Measurements from ENCODE around the gene ALDH3B1. TPM values are rescaled to one million over a fixed set of nuclear protein-coding genes. Genes with fewer than 3 reads are reported as not detected.

Gene ALDH3B1
- total and polyA plus RNA-seq, 4 donors = 1.6 to 7.1 (median 3.4) TPM

DNA sequence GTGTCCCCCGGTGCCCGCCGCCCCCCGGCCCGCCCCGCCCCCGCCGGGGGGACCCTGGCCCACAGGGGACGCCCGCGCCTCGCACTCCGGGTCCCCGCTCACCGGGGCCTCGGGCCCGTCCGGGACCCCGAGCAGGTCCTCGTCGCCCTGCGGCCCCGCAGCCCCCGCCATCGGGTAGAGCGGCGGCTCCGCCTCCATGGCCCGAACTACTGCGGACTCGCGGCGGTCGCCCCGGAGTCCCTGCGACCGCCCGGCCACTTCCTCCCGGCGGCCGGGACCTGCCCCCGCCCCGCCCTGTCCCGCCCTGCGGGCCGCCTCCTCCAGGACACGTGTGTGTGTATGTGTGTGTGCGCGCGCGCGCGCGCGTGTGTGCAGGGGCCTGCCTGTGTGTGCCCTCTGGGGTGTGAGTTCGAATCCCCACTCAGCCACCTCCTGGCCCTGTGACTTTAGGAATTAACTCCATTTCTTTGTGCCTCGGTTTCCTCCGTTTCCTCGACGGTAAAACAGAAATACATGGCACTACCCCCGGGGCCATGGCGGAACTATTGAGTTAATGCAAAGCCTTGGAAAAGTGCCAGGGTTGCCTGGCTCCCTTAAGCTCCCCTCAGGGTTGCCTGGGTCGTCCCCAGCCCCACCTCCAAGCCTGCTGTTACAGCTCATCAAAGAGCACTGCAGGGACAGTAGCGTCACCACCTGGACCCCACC, 6.1 kb upstream of the ALDH3B1 start, which contains the start of gene UNC93B1:
UNC93B1 (minus strand) TSS at position 252 of the 705 bp plus-strand sequence; CDS start at position 198, 54 bp downstream.
- H3K4me3 ChIP-seq (ENCODE audit: low read depth in 1 of 3, low read length in 3 of 3) = peak within 1 kb of the TSS in 2 of 3 donors; percentile 66 to 83
- no peak within 1 kb of the TSS for H3K9ac ChIP-seq (ENCODE audit: low read depth in 1 of 2, low read length in 2 of 2)
- peaks cover 0 to 2% (median 0%) of the 10 kb centered on the region in 4 donors for H3K36me3 ChIP-seq (ENCODE audit: control insufficient read depth in 4 of 4, insufficient read depth in 3 of 4, low read depth in 1 of 4, low read length in 3 of 4)
- H3K9me3 ChIP-seq (ENCODE audit: control insufficient read depth in 4 of 4, low read length in 3 of 4) = no peaks in the 10 kb centered on the region
- WGBS = 5% methylated on average over 64 of the region's 64 CpGs
- peak; percentile 82 for DNase-seq (ENCODE audit: low spot score)
- no peaks in the 10 kb centered on the region for H3K27me3 ChIP-seq (ENCODE audit: control insufficient read depth in 4 of 4, insufficient read depth in 4 of 4, low read length in 3 of 4)
- peaks cover 0 to 15% (median 10%) of the 10 kb centered on the region in 4 donors for H3K4me1 ChIP-seq (ENCODE audit: control insufficient read depth in 4 of 4, insufficient read depth in 4 of 4, low read length in 3 of 4)
- TF ChIP-seq SP1 (IDR thresholded peaks at IDR 0.05) = peak; percentile 26
- no peak for TF ChIP-seq JUND (IDR thresholded peaks at IDR 0.05)
- H3K27ac ChIP-seq (ENCODE audit: low read depth in 1 of 2, low read length in 2 of 2) = peak within 1 kb of the TSS; percentile 36 to 57

DNA sequence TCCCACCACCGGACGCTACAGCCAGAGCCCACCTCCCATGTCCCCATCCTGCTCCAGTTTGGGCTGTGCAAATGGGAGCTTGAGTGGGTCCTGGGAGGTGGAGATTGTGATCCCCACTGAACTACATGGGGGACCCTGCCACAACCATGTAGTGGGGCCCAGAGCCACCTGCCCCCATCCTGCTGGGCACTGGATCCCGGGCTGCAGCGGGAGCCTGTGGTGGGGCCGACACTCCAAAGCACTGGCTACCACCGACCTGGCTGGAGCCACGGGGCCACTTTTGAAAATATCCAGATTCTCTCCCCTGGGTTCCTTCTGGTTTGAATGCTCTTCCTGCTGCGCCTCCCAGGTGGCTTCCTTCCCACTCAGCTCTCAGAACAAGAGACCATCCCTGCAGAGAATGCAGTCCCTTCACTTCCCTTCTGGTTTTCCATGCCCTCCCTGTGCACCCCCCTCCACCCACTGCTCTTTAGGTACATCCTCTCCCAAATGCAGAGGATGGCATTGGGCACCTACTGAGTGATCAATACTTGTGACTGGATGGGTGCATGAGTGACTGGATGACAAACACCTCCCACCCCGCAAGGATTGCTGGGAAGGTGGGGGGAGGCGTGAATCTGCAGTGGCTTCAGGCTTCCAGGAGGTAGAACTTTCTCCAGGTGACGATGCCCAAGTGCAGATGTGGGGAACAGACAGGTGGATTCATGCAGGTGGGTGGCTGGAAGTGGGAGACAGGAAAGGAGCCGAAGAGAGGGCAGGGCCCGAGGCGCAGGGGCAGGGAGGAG, 5.4 kb upstream of the ALDH3B1 start:
- H3K4me1 ChIP-seq (ENCODE audit: control insufficient read depth in 4 of 4, insufficient read depth in 4 of 4, low read length in 3 of 4) = peaks cover 0 to 22% (median 14%) of the 10 kb centered on the region in 4 donors
- TF ChIP-seq JUND (IDR thresholded peaks at IDR 0.05) (no peak), NR2F2 (IDR thresholded peaks at IDR 0.05) (no peak)
- no peak overlapping the region for H3K4me3 ChIP-seq (ENCODE audit: low read depth in 1 of 3, low read length in 3 of 3)
- 84% methylated on average over 14 of the region's 14 CpGs for WGBS
- no peak for DNase-seq (ENCODE audit: low spot score)
- H3K27me3 ChIP-seq (ENCODE audit: control insufficient read depth in 4 of 4, insufficient read depth in 4 of 4, low read length in 3 of 4) = no peaks in the 10 kb centered on the region
- no peak overlapping the region for H3K9ac ChIP-seq (ENCODE audit: low read depth in 1 of 2, low read length in 2 of 2)
- no peaks in the 10 kb centered on the region for H3K9me3 ChIP-seq (ENCODE audit: control insufficient read depth in 4 of 4, low read length in 3 of 4)
- no peaks in the 10 kb centered on the region for H3K36me3 ChIP-seq (ENCODE audit: control insufficient read depth in 4 of 4, insufficient read depth in 3 of 4, low read depth in 1 of 4, low read length in 3 of 4)
- H3K27ac ChIP-seq (ENCODE audit: low read depth in 1 of 2, low read length in 2 of 2) = no peak overlapping the region

- Histone ChIP-seq H3K27ac (ENCODE audit: low read depth in 1 of 2, low read length in 2 of 2) (no peak overlapping the region), H3K4me3 (ENCODE audit: low read depth in 1 of 3, low read length in 3 of 3) (no peak overlapping the region), H3K36me3 (ENCODE audit: control insufficient read depth in 4 of 4, insufficient read depth in 3 of 4, low read depth in 1 of 4, low read length in 3 of 4) (no peaks in the 10 kb centered on the region), H3K27me3 (ENCODE audit: control insufficient read depth in 4 of 4, insufficient read depth in 4 of 4, low read length in 3 of 4) (no peaks in the 10 kb centered on the region), H3K9ac (ENCODE audit: low read depth in 1 of 2, low read length in 2 of 2) (no peak overlapping the region), H3K9me3 (ENCODE audit: control insufficient read depth in 4 of 4, low read length in 3 of 4) (no peaks in the 10 kb centered on the region), H3K4me1 (ENCODE audit: control insufficient read depth in 4 of 4, insufficient read depth in 4 of 4, low read length in 3 of 4) (peaks cover 5 to 34% (median 24%) of the 10 kb centered on the region in 4 donors)
- TF ChIP-seq EGR1 (IDR thresholded peaks at IDR 0.05; ENCODE audit: low read depth in 2 of 2) = no peak
- TF ChIP-seq NR2F2 (IDR thresholded peaks at IDR 0.05) = no peak
- TF ChIP-seq JUND (IDR thresholded peaks at IDR 0.05) = no peak
- no peak for TF ChIP-seq FOXA2 (IDR thresholded peaks at IDR 0.05)
- no peak for TF ChIP-seq HNF4A (conservative IDR thresholded peaks at IDR 0.05)
- no peak for TF ChIP-seq TAF1 (conservative IDR thresholded peaks at IDR 0.05)
- TF ChIP-seq, protein P1, sequence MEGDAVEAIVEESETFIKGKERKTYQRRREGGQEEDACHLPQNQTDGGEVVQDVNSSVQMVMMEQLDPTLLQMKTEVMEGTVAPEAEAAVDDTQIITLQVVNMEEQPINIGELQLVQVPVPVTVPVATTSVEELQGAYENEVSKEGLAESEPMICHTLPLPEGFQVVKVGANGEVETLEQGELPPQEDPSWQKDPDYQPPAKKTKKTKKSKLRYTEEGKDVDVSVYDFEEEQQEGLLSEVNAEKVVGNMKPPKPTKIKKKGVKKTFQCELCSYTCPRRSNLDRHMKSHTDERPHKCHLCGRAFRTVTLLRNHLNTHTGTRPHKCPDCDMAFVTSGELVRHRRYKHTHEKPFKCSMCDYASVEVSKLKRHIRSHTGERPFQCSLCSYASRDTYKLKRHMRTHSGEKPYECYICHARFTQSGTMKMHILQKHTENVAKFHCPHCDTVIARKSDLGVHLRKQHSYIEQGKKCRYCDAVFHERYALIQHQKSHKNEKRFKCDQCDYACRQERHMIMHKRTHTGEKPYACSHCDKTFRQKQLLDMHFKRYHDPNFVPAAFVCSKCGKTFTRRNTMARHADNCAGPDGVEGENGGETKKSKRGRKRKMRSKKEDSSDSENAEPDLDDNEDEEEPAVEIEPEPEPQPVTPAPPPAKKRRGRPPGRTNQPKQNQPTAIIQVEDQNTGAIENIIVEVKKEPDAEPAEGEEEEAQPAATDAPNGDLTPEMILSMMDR (IDR thresholded peaks at IDR 0.05; ENCODE audit: low read depth, low read length, missing input control) = no peak
- no peak for TF ChIP-seq HNF4G (IDR thresholded peaks at IDR 0.05)
- TF ChIP-seq ZBTB33 (IDR thresholded peaks at IDR 0.05) = no peak
- no peak for TF ChIP-seq RAD21 (IDR thresholded peaks at IDR 0.05)
- TF ChIP-seq RXRA (IDR thresholded peaks at IDR 0.05) = no peak
- TF ChIP-seq YY1 (IDR thresholded peaks at IDR 0.05) = no peak
- TF ChIP-seq, protein P2, sequence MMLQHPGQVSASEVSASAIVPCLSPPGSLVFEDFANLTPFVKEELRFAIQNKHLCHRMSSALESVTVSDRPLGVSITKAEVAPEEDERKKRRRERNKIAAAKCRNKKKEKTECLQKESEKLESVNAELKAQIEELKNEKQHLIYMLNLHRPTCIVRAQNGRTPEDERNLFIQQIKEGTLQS (IDR thresholded peaks at IDR 0.05) = no peak
- TF ChIP-seq MAX (IDR thresholded peaks at IDR 0.05) = no peak
- no peak for TF ChIP-seq SP1 (IDR thresholded peaks at IDR 0.05)
- TF ChIP-seq FOXA1 (IDR thresholded peaks at IDR 0.05) = no peak
- TF ChIP-seq, protein P3, sequence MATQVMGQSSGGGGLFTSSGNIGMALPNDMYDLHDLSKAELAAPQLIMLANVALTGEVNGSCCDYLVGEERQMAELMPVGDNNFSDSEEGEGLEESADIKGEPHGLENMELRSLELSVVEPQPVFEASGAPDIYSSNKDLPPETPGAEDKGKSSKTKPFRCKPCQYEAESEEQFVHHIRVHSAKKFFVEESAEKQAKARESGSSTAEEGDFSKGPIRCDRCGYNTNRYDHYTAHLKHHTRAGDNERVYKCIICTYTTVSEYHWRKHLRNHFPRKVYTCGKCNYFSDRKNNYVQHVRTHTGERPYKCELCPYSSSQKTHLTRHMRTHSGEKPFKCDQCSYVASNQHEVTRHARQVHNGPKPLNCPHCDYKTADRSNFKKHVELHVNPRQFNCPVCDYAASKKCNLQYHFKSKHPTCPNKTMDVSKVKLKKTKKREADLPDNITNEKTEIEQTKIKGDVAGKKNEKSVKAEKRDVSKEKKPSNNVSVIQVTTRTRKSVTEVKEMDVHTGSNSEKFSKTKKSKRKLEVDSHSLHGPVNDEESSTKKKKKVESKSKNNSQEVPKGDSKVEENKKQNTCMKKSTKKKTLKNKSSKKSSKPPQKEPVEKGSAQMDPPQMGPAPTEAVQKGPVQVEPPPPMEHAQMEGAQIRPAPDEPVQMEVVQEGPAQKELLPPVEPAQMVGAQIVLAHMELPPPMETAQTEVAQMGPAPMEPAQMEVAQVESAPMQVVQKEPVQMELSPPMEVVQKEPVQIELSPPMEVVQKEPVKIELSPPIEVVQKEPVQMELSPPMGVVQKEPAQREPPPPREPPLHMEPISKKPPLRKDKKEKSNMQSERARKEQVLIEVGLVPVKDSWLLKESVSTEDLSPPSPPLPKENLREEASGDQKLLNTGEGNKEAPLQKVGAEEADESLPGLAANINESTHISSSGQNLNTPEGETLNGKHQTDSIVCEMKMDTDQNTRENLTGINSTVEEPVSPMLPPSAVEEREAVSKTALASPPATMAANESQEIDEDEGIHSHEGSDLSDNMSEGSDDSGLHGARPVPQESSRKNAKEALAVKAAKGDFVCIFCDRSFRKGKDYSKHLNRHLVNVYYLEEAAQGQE (IDR thresholded peaks at IDR 0.05) = no peak
- TF ChIP-seq GABPA (IDR thresholded peaks at IDR 0.05 in 1 of 2, conservative IDR thresholded peaks at IDR 0.05 in 1 of 2) = no peak
- DNase-seq (ENCODE audit: low spot score) = no peak
- 98% methylated on average over 7 of the region's 7 CpGs for WGBS
Measured at GRCh38 chr11:68006606-68007166, 3.4 kb upstream of the ALDH3B1 start.
